ENCODE measurements around the gene SIGLEC9. TPM values are rescaled to one million over a fixed set of nuclear protein-coding genes. Genes with fewer than 3 reads are reported as not detected.

SIGLEC9 gene
- polyA plus RNA-seq, 1 donor from 2014 or later: 0.21 TPM

DNA sequence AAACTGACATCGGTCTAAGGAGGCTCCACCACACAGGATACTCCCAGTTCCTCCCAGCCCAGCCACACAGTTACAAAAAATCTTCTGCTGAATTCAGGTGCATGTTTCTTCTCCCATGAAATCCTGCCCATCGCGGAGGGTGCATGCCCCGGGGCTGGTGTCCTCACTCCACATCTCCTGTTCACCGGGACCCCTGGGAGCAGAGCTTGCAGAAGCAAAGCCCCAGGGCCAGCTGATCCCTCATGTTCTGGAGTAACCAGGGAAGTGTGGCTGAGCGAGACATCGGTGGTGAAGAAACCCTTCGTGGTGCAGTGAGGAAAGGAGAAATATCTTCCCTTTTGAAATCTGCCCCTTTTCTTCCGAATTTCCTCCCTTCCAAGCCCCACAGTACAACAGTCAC, 904 bp upstream of the SIGLEC9 start:
- Mint-ChIP-seq H3K36me3 (peaks cover 2% of the 10 kb centered on the region), H3K4me3 (no peak overlapping the region), H3K4me1 (peaks cover 6 to 11% (median 9%) of the 10 kb centered on the region in 3 donors), H3K27ac (peak overlapping the region; percentile 11 to 40 (median 17)), H3K27me3 (peaks cover 14% of the 10 kb centered on the region), H3K9me3 (peaks cover 0 to 4% (median 0%) of the 10 kb centered on the region in 3 donors)

DNA sequence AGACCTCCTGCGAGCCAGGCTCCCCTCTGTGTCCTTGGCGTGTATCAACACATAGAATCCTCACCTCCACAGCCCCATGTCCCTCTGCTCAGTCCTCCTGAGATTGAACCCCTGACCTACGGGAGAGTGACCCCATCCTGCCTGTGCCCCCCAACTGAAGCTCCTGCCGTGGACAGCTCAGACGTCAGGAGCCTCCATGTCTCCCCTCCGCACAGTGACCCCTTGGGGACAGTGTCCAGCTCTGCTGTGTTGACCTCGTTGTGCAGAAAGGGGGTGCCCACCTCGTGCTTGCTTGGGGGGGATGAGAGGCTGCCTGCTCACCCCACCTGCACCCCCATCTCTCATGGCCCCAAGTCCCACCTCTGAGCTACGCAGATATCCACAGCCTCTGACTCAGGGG, 490 bp upstream of the SIGLEC9 start:
- Mint-ChIP-seq H3K27ac (peak overlapping the region in 1 of 3 donors; percentile 17), H3K4me1 (peaks cover 6 to 11% (median 9%) of the 10 kb centered on the region in 3 donors), H3K9me3 (peaks cover 0 to 4% (median 0%) of the 10 kb centered on the region in 3 donors), H3K4me3 (peak overlapping the region in 1 of 4 donors; percentile 70), H3K27me3 (peaks cover 15% of the 10 kb centered on the region), H3K36me3 (peaks cover 2% of the 10 kb centered on the region)

DNA sequence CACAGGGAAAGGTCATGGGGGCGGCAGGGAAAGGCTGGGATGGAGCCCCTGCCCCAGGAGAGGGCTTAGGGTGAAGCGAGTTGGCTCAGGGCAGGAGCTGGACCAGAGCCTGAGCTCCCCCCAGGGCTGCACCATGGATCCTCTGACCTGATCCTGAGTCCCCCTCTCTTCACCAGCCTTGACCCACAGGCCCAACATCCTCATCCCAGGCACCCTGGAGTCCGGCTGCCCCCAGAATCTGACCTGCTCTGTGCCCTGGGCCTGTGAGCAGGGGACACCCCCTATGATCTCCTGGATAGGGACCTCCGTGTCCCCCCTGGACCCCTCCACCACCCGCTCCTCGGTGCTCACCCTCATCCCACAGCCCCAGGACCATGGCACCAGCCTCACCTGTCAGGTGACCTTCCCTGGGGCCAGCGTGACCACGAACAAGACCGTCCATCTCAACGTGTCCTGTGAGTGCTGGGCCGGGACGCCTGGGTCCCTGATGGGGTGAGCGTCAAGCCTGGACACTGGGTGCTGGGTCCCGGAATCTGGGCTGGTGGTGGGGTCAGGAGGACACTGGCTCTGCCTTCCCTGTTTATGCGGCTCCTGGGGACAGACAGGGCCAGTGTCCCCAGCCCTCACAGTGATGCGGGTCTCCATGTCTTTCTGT, 842 bp downstream of the SIGLEC9 start:
- Mint-ChIP-seq H3K4me3 (no peak overlapping the region), H3K27me3 (peaks cover 24% of the 10 kb centered on the region), H3K9me3 (peaks cover 0 to 4% (median 0%) of the 10 kb centered on the region in 3 donors), H3K36me3 (peaks cover 2% of the 10 kb centered on the region), H3K27ac (peak overlapping the region in 1 of 3 donors; percentile 73), H3K4me1 (peaks cover 6 to 11% (median 9%) of the 10 kb centered on the region in 3 donors)

DNA sequence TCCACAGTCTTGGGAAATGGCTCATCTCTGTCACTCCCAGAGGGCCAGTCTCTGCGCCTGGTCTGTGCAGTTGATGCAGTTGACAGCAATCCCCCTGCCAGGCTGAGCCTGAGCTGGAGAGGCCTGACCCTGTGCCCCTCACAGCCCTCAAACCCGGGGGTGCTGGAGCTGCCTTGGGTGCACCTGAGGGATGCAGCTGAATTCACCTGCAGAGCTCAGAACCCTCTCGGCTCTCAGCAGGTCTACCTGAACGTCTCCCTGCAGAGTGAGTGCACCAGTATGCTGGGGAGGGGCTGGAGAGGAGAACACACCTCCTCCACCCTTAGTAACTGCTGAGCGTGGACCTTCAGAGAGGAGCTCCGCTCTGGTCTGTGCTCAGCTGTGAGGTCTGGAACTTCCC, 2.3 kb downstream of the SIGLEC9 start:
- Mint-ChIP-seq H3K4me1 (peaks cover 6 to 14% (median 9%) of the 10 kb centered on the region in 3 donors), H3K9me3 (peaks cover 0 to 2% (median 0%) of the 10 kb centered on the region in 3 donors), H3K4me3 (no peak overlapping the region), H3K27ac (no peak overlapping the region), H3K27me3 (peaks cover 32% of the 10 kb centered on the region), H3K36me3 (peaks cover 1% of the 10 kb centered on the region)

- Mint-ChIP-seq H3K27ac (peak overlapping the region in 1 of 3 donors; percentile 22), H3K36me3 (no peaks in the 10 kb centered on the region), H3K4me3 (peak overlapping the region in 1 of 4 donors; percentile 44), H3K4me1 (peaks cover 6 to 17% (median 9%) of the 10 kb centered on the region in 3 donors), H3K27me3 (peaks cover 38% of the 10 kb centered on the region), H3K9me3 (peaks cover 0 to 2% (median 0%) of the 10 kb centered on the region in 3 donors)
Measured at GRCh38 chr19:51127755-51128154, 3.0 kb downstream of the SIGLEC9 start.

DNA sequence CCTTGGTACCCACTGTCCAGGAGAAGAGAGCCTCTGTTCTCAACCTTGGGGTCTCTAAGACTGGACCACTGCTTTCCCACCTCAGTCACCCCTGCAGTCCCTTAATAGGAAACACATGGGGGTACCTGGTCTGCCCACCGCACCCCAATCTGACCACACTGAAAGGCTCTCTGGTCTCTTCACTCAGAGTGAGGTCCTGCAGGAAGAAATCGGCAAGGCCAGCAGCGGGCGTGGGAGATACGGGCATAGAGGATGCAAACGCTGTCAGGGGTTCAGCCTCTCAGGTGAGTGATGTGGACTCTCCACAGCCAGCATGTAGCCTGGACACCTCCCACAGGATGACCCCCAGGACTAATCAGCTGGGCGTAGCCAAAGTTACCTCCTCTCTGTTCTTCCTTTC, 3.5 kb downstream of the SIGLEC9 start:
- Mint-ChIP-seq H3K27me3 (peaks cover 40% of the 10 kb centered on the region), H3K36me3 (no peaks in the 10 kb centered on the region), H3K9me3 (peaks cover 0 to 2% (median 0%) of the 10 kb centered on the region in 3 donors), H3K4me3 (no peak overlapping the region), H3K27ac (no peak overlapping the region), H3K4me1 (peaks cover 6 to 16% (median 8%) of the 10 kb centered on the region in 3 donors)

- Mint-ChIP-seq H3K4me1 (peaks cover 2 to 7% (median 3%) of the 10 kb centered on the region in 3 donors), H3K27me3 (peaks cover 33% of the 10 kb centered on the region), H3K9me3 (peaks cover under 1 to 4% (median 2%) of the 10 kb centered on the region in 3 donors), H3K27ac (no peak overlapping the region), H3K4me3 (no peak overlapping the region), H3K36me3 (no peaks in the 10 kb centered on the region)
Measured at GRCh38 chr19:51129716-51130115, 5.0 kb downstream of the SIGLEC9 start.

DNA sequence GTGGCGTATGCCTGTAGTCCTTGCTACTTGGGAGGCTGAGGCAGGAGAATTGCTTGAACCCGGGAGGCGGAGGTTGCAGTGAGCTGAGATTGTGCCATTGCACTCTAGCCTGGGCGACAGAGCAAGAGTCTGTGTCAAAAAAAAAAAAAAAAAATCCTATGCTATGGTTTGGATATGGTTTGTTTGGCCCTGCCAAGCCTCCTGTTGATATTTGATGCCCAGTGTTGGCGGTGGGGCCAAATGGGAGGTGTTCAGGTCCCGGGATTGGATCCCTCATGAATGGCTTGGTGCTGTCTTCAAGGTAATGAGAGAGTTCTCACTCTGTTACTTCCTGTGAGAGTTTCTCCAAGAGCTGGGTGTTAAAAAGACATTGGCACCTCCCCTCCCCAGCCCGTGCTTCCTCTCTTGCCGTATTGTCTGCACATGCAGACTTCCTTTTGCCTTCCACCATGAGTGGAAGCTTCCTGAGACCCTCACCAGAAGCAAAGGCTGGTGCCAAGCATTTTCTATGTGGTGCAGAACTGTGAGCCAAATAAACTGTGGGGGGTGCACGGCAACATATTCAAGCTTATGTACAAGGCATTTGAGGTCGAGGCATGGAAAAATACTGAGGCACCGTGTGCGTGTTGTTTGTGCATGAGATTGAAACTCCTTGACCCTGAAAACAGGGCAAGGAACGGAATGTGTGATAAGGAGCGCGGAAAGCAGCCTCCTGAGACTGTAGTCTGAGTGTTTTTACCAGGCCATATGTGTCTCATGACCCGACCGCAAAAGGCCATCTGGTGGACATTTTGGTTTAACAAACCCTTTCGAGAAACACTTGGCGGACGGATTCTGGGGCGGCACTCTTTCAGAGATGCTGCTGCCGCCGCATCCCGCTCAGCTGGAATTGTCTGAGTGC, 7.3 kb downstream of the SIGLEC9 start:
- peaks cover 5 to 12% (median 6%) of the 10 kb centered on the region in 3 donors for H3K9me3 Mint-ChIP-seq
- H3K36me3 Mint-ChIP-seq: no peaks in the 10 kb centered on the region
- peaks cover 2 to 7% (median 6%) of the 10 kb centered on the region in 3 donors for H3K4me1 Mint-ChIP-seq
- peak overlapping the region in 3 of 4 donors; percentile 56 to 73 (median 58) for H3K4me3 Mint-ChIP-seq
- peaks cover 39% of the 10 kb centered on the region for H3K27me3 Mint-ChIP-seq
- H3K27ac Mint-ChIP-seq: no peak overlapping the region

DNA sequence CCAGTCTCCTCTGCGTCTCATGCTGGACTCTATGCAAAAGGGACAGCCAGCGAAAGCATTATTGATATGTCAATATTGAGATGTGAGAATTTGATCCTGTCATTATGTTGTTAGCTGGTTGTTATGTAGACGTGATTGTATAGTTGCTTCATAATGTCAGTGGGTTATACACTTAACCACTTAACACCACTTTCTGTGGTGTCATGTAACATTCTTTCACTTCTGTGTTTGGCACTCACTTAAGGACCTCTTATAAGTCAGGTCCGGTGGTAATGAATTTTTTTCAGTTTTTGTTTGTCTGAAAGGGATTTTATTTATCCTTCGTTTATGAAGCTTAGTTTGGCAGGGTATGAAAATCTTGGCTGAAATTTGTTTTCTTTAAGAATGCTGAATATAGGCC, 10.3 kb downstream of the SIGLEC9 start:
- peaks cover 44% of the 10 kb centered on the region for H3K27me3 Mint-ChIP-seq
- H3K36me3 Mint-ChIP-seq: peaks cover 2% of the 10 kb centered on the region
- H3K4me1 Mint-ChIP-seq: peaks cover 11 to 17% (median 16%) of the 10 kb centered on the region in 3 donors
- H3K9me3 Mint-ChIP-seq: peaks cover 5 to 12% (median 9%) of the 10 kb centered on the region in 3 donors
- H3K27ac Mint-ChIP-seq: no peak overlapping the region
- no peak overlapping the region for H3K4me3 Mint-ChIP-seq

DNA sequence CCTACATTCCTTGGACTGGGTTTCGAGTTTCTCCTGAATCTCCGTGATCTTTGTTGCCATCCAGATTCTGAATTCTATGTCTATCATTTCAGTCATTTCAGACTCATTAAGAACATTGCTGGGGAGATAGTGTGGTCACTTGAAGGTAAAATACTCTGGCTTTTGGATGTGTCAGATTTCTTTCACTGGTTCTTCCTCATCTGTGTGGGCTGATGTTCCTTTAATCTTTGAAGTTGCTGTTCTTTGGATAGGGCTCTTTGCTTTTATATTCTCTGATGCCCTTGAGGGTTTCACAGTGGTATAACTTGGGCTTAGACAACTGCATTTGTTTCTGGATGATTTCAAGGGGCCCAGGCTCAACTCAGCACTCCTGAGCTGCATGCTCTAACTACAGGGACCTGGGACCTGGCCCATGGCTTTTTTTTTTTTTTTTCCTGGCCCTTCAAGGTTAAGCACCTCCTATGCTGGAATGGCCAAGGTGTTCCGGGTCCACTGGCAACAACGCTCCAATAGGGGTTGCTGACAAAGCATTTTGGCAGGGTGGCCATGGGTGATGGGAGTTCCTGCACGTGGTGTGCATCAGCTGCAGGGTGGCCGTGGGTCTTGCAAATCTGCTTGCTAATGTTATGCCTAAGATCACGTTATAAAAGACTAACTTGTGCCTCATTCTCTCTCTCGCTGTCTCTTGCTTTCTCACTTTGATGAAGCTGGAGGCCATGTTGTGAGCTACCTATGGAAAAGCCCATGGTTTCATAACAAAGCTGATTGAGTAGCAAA, 11.5 kb downstream of the SIGLEC9 start:
- peaks cover 36% of the 10 kb centered on the region for H3K27me3 Mint-ChIP-seq
- peak overlapping the region in 1 of 4 donors; percentile 12 for H3K4me3 Mint-ChIP-seq
- peaks cover 11 to 23% (median 16%) of the 10 kb centered on the region in 3 donors for H3K4me1 Mint-ChIP-seq
- H3K36me3 Mint-ChIP-seq: peaks cover 2% of the 10 kb centered on the region
- no peak overlapping the region for H3K27ac Mint-ChIP-seq
- peaks cover 5 to 12% (median 9%) of the 10 kb centered on the region in 3 donors for H3K9me3 Mint-ChIP-seq

- Mint-ChIP-seq H3K4me3 (peak overlapping the region in 1 of 4 donors; percentile 72), H3K9me3 (peaks cover 5 to 12% (median 9%) of the 10 kb centered on the region in 3 donors), H3K36me3 (peaks cover 2% of the 10 kb centered on the region), H3K27me3 (peaks cover 39% of the 10 kb centered on the region), H3K27ac (peak overlapping the region in 1 of 3 donors; percentile 15), H3K4me1 (peaks cover 11 to 23% (median 13%) of the 10 kb centered on the region in 3 donors)
Measured at GRCh38 chr19:51136851-51137551, 12.3 kb downstream of the SIGLEC9 start.

DNA sequence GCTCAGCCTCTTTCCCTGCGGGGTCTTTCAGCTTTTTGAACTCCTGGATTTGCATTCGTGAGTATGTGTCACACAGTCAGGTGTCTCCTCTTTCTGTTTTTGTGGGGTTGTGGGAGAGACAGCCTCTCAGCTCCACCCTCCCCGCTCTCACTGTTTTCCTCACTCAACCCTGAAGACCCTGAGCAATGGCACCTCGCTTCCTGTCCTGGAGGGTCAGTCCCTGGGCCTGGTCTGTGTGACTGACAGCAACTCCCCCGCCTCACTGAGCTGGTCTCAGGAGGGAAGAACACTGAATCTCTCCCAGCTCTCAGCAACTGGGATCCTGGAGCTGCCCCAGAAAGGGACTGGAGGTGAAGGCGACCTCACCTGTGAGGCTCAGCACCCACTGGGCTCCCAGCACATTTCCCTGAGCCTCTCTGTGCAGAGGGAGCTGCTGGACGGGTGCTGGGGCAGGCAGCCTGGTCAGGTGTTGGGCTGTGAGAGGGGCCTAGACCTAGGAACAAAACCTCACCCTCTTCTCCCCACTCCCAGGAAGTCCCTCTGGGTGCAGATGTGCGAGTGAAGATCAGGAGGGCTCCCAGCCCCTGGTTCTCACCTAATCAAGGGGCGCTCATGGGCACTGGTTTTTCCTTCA, 13.2 kb downstream of the SIGLEC9 start:
- no peak overlapping the region for H3K4me3 Mint-ChIP-seq

DNA sequence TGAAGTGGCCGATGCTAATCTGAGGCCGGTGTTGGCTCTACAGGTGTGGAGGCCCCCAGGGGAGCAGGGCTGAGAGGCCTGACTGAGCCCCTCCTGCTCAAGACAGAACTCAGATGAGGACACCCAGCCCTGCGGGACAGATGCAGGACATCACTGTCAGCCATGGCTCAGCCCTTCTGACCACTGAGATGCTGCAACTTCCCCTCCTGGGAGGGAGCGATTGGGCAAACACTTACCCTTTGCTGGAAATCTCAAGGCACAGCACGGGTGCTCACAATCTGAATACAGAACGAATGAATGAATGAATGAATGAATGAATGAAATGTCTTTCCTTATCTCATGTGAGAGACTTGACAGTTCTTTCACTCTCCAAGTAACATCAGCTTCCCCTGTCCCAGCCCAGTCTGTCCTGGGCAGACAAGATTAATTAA, 13.9 kb downstream of the SIGLEC9 start:
- H3K4me3 Mint-ChIP-seq: no peak overlapping the region
- no peak overlapping the region for H3K27ac Mint-ChIP-seq
- peaks cover 34% of the 10 kb centered on the region for H3K27me3 Mint-ChIP-seq
- peaks cover 5 to 12% (median 9%) of the 10 kb centered on the region in 3 donors for H3K9me3 Mint-ChIP-seq
- H3K4me1 Mint-ChIP-seq: peaks cover 10 to 23% (median 11%) of the 10 kb centered on the region in 3 donors
- H3K36me3 Mint-ChIP-seq: peaks cover 2% of the 10 kb centered on the region

More for the DNA sequence above, 13.2 kb downstream of the SIGLEC9 start:
- peaks cover 35% of the 10 kb centered on the region for H3K27me3 Mint-ChIP-seq
- peaks cover 5 to 12% (median 9%) of the 10 kb centered on the region in 3 donors for H3K9me3 Mint-ChIP-seq
- peaks cover 10 to 23% (median 11%) of the 10 kb centered on the region in 3 donors for H3K4me1 Mint-ChIP-seq
- peaks cover 2% of the 10 kb centered on the region for H3K36me3 Mint-ChIP-seq
- H3K27ac Mint-ChIP-seq: no peak overlapping the region
